SK-N-SH (cell line): ENCODE data around the gene TBCE.
"Not testable (repeated sequence)": the region's sequence is repeated elsewhere in the genome, so short reads cannot be mapped to it uniquely, and the experiment has no call there.

Experiments used
- EZH2phosphoT487 ChIP-seq: fragments of 200-600 bp; sonication (generic); IDR thresholded peaks from 2 replicates; pipeline ENCODE4 v1.6.1; 2017; ENCODE audit warnings: low read depth, mixed run types, mild to moderate bottlenecking, antibody characterized with exemption, moderate library complexity, borderline replicate concordance
- FOSL2 ChIP-seq: IDR thresholded peaks from 2 replicates; pipeline ENCODE4 v1.4.0; 2012; ENCODE audit warnings: low read depth, mild to moderate bottlenecking, moderate library complexity, borderline replicate concordance
- MEF2A ChIP-seq: IDR thresholded peaks from 2 replicates; pipeline ENCODE4 v1.4.0; 2012; ENCODE audit warnings: low read depth, borderline replicate concordance
- RAD21 ChIP-seq: IDR thresholded peaks from 2 replicates; pipeline ENCODE4 v1.6.1; 2012; ENCODE audit warnings: mild to moderate bottlenecking, low read length
- RXRA ChIP-seq: IDR thresholded peaks from 2 replicates; pipeline ENCODE4 v1.4.0; 2012; ENCODE audit warnings: low read depth, mild to moderate bottlenecking, borderline replicate concordance
- TF ChIP-seq, protein P1 (sequence below): IDR thresholded peaks from 2 replicates; pipeline ENCODE4 v1.4.0; 2012; ENCODE audit warnings: low read depth
- TF ChIP-seq, protein P2 (sequence below): fragments of 200-600 bp; sonication (generic); IDR thresholded peaks from 2 replicates; pipeline ENCODE4 v1.6.1; 2017; ENCODE audit warnings: antibody characterized with exemption, mild to moderate bottlenecking, moderate library complexity
- TF ChIP-seq, protein P3 (sequence below): IDR thresholded peaks from 2 replicates; pipeline ENCODE4 v1.4.0; 2012; ENCODE audit warnings: low read depth, borderline replicate concordance
- TF ChIP-seq, protein P4 (sequence below): fragments of 150-350 bp; IDR thresholded peaks from 2 replicates; pipeline ENCODE4 v1.6.1; 2017; ENCODE audit warnings: antibody characterized with exemption, low read length, low read depth, borderline replicate concordance

DNA sequence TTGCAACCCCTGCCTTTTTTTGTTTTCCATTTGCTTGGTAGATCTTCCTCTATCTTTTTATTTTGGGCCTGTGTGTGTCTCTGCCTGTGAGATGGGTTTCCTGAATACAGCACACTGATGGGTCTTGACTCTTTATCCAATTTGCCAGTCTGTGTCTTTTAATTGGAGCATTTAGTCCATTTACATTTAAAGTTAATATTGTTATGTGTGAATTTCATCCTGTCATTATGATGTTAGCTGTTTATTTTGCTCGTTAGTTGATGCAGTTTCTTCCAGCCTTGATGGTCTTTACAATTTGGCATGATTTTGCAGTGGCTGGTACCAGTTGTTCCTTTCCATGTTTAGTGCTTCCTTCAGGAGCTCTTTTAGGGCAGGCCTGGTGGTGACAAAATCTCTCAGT, 18.4 kb downstream of the TBCE start:
- not testable (repeated sequence) for TF ChIP-seq RXRA, RAD21, EZH2phosphoT487, MEF2A, FOSL2
- TF ChIP-seq, protein P1, sequence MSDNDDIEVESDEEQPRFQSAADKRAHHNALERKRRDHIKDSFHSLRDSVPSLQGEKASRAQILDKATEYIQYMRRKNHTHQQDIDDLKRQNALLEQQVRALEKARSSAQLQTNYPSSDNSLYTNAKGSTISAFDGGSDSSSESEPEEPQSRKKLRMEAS, result not testable (repeated sequence)
- TF ChIP-seq, protein P2, sequence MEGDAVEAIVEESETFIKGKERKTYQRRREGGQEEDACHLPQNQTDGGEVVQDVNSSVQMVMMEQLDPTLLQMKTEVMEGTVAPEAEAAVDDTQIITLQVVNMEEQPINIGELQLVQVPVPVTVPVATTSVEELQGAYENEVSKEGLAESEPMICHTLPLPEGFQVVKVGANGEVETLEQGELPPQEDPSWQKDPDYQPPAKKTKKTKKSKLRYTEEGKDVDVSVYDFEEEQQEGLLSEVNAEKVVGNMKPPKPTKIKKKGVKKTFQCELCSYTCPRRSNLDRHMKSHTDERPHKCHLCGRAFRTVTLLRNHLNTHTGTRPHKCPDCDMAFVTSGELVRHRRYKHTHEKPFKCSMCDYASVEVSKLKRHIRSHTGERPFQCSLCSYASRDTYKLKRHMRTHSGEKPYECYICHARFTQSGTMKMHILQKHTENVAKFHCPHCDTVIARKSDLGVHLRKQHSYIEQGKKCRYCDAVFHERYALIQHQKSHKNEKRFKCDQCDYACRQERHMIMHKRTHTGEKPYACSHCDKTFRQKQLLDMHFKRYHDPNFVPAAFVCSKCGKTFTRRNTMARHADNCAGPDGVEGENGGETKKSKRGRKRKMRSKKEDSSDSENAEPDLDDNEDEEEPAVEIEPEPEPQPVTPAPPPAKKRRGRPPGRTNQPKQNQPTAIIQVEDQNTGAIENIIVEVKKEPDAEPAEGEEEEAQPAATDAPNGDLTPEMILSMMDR, result not testable (repeated sequence)
- TF ChIP-seq, protein P3, sequence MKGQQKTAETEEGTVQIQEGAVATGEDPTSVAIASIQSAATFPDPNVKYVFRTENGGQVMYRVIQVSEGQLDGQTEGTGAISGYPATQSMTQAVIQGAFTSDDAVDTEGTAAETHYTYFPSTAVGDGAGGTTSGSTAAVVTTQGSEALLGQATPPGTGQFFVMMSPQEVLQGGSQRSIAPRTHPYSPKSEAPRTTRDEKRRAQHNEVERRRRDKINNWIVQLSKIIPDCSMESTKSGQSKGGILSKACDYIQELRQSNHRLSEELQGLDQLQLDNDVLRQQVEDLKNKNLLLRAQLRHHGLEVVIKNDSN, result not testable (repeated sequence)
- TF ChIP-seq, protein P4, sequence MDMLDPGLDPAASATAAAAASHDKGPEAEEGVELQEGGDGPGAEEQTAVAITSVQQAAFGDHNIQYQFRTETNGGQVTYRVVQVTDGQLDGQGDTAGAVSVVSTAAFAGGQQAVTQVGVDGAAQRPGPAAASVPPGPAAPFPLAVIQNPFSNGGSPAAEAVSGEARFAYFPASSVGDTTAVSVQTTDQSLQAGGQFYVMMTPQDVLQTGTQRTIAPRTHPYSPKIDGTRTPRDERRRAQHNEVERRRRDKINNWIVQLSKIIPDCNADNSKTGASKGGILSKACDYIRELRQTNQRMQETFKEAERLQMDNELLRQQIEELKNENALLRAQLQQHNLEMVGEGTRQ, result not testable (repeated sequence)
